ENCODE results near the gene RAB26. TPM values are rescaled to one million over a fixed set of nuclear protein-coding genes. Genes with fewer than 3 reads are reported as not detected.
"Not testable (repeated sequence)": the region's sequence is repeated elsewhere in the genome, so short reads cannot be mapped to it uniquely, and the experiment has no call there.

RAB26 gene
- total and polyA plus RNA-seq, 2 donors (not counting 1 experiment from before 2014, with no cell fraction given) = 0.43 to 2.0 TPM

DNA sequence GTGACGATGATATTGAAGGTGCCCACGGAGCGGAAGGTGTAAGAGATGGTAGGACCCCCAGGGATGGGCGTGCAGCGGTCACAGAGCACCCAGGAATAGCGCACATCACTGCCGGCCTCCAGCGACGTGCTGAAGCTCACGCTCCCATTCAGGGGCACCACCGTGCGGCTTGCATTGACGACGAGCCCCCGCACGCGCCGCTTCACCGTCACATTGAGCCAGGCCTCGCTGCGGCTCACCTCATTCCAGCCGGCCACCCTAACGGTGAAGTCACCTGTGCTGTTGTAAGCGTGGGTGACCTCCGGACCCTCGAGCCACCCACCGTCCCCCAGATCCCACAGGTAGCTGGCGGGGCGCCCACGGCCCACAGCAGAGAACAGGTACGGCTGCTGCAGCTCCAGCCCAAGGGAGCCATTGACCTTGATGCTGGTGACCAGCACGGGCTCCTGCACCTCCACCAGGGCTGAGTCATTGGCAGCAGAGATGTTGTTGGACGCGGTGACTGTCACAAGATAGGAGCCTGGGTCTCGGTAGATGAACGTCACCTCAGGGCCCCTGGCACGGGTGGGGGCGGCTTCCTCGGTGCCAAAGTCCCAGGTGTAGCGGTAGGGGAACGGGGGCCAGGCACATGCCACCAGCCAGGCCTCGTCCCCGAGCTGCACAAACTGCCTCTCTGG lies 38.0 kb upstream of the RAB26 start:
- H3K9ac ChIP-seq (ENCODE audit: insufficient read depth, low read length); H4K20me1 ChIP-seq (ENCODE audit: control insufficient read depth, extremely low read depth, insufficient read depth, low read length); H2AFZ ChIP-seq (ENCODE audit: low read length); H3K27me3 ChIP-seq (ENCODE audit: control insufficient read depth, insufficient read depth, low read length); DNase-seq (ENCODE audit: low read depth in 2 of 2); H3K9me3 ChIP-seq (ENCODE audit: control insufficient read depth, insufficient read depth, low read depth, low read length); H3K79me2 ChIP-seq (ENCODE audit: control insufficient read depth, insufficient read depth, low read length); H3K4me2 ChIP-seq (ENCODE audit: extremely low read depth, insufficient read depth, low read length); H3K4me3 ChIP-seq (replicated peaks in 1 of 4; ENCODE audit: control extremely low read depth in 1 of 4, insufficient read depth in 1 of 4, low read depth in 3 of 4, low read length in 4 of 4); H3K4me1 ChIP-seq (ENCODE audit: control insufficient read depth, extremely low read depth, insufficient read depth, low read length); H3K27ac ChIP-seq (ENCODE audit: insufficient read depth, low read length): not testable (repeated sequence)
- peaks cover 20% of the 10 kb centered on the region for H3K36me3 ChIP-seq (ENCODE audit: control insufficient read depth, insufficient read depth, low read length)

DNA sequence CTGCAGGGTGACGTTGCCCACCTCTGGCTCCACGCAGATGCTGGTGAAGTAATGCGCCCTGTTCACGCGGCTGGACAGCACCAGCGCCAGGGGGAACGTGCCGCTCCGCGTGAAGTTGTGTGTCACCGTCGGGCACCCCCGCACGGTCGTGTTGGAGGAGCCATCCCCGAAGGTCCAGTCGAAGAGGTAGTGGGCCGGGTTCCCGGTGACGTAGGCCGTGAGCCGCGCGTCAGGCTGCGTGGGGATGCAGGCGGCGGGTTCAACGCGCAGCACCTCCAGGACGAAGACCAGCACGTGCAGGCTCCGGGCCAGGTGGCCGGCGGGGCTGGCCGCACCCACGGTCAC lies 37.4 kb upstream of the RAB26 start:
- not testable (repeated sequence) for H3K27me3 ChIP-seq (ENCODE audit: control insufficient read depth, insufficient read depth, low read length); H3K4me1 ChIP-seq (ENCODE audit: control insufficient read depth, extremely low read depth, insufficient read depth, low read length); H3K79me2 ChIP-seq (ENCODE audit: control insufficient read depth, insufficient read depth, low read length); H3K4me2 ChIP-seq (ENCODE audit: extremely low read depth, insufficient read depth, low read length); H4K20me1 ChIP-seq (ENCODE audit: control insufficient read depth, extremely low read depth, insufficient read depth, low read length); H3K9me3 ChIP-seq (ENCODE audit: control insufficient read depth, insufficient read depth, low read depth, low read length); H3K4me3 ChIP-seq (replicated peaks in 1 of 4; ENCODE audit: control extremely low read depth in 1 of 4, insufficient read depth in 1 of 4, low read depth in 3 of 4, low read length in 4 of 4); H2AFZ ChIP-seq (ENCODE audit: low read length); H3K9ac ChIP-seq (ENCODE audit: insufficient read depth, low read length); H3K27ac ChIP-seq (ENCODE audit: insufficient read depth, low read length); DNase-seq (ENCODE audit: low read depth in 2 of 2)
- peaks cover 17% of the 10 kb centered on the region for H3K36me3 ChIP-seq (ENCODE audit: control insufficient read depth, insufficient read depth, low read length)

GRCh38 chr16:2111412-2112335 lies 36.8 kb upstream of the RAB26 start:
- H3K4me3 ChIP-seq (replicated peaks in 1 of 4; ENCODE audit: control extremely low read depth in 1 of 4, insufficient read depth in 1 of 4, low read depth in 3 of 4, low read length in 4 of 4); H4K20me1 ChIP-seq (ENCODE audit: control insufficient read depth, extremely low read depth, insufficient read depth, low read length); H3K9ac ChIP-seq (ENCODE audit: insufficient read depth, low read length); H3K27me3 ChIP-seq (ENCODE audit: control insufficient read depth, insufficient read depth, low read length); H3K27ac ChIP-seq (ENCODE audit: insufficient read depth, low read length); H3K4me1 ChIP-seq (ENCODE audit: control insufficient read depth, extremely low read depth, insufficient read depth, low read length); DNase-seq (ENCODE audit: low read depth in 2 of 2); H2AFZ ChIP-seq (ENCODE audit: low read length); H3K79me2 ChIP-seq (ENCODE audit: control insufficient read depth, insufficient read depth, low read length); H3K9me3 ChIP-seq (ENCODE audit: control insufficient read depth, insufficient read depth, low read depth, low read length); H3K4me2 ChIP-seq (ENCODE audit: extremely low read depth, insufficient read depth, low read length): not testable (repeated sequence)
- H3K36me3 ChIP-seq (ENCODE audit: control insufficient read depth, insufficient read depth, low read length) = peaks cover 17% of the 10 kb centered on the region

- H3K9me3 ChIP-seq (ENCODE audit: control insufficient read depth, insufficient read depth, low read depth, low read length); H3K4me2 ChIP-seq (ENCODE audit: extremely low read depth, insufficient read depth, low read length); H3K4me1 ChIP-seq (ENCODE audit: control insufficient read depth, extremely low read depth, insufficient read depth, low read length); H3K9ac ChIP-seq (ENCODE audit: insufficient read depth, low read length); H2AFZ ChIP-seq (ENCODE audit: low read length); H3K4me3 ChIP-seq (replicated peaks in 1 of 4; ENCODE audit: control extremely low read depth in 1 of 4, insufficient read depth in 1 of 4, low read depth in 3 of 4, low read length in 4 of 4); DNase-seq (ENCODE audit: low read depth in 2 of 2); H3K27me3 ChIP-seq (ENCODE audit: control insufficient read depth, insufficient read depth, low read length); H3K27ac ChIP-seq (ENCODE audit: insufficient read depth, low read length); H3K79me2 ChIP-seq (ENCODE audit: control insufficient read depth, insufficient read depth, low read length); H4K20me1 ChIP-seq (ENCODE audit: control insufficient read depth, extremely low read depth, insufficient read depth, low read length): not testable (repeated sequence)
- peaks cover 17% of the 10 kb centered on the region for H3K36me3 ChIP-seq (ENCODE audit: control insufficient read depth, insufficient read depth, low read length)
Observed at GRCh38 chr16:2112539-2113106, 35.8 kb upstream of the RAB26 start.

DNA sequence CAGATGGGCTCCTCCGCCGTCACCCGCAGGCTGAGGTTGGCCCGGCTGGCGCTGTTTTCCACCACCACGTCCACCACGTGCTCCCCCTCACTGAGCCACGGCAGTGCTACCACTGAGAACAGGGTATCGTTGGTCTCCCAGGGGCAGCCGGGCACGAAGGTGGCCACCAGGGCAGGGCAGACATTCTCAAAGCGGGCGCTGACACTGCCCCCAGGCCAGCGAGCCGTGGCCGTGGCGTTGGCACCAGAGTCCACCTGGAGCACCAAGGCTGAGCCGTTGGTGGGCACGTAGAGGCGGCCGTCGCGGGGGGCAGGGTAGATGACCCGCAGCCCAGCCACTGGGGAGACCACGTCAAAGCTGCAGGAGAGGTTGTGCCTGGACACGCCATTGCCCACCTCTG lies 34.2 kb upstream of the RAB26 start:
- not testable (repeated sequence) for H2AFZ ChIP-seq (ENCODE audit: low read length); H3K79me2 ChIP-seq (ENCODE audit: control insufficient read depth, insufficient read depth, low read length); H4K20me1 ChIP-seq (ENCODE audit: control insufficient read depth, extremely low read depth, insufficient read depth, low read length); H3K4me3 ChIP-seq (replicated peaks in 1 of 4; ENCODE audit: control extremely low read depth in 1 of 4, insufficient read depth in 1 of 4, low read depth in 3 of 4, low read length in 4 of 4); H3K4me1 ChIP-seq (ENCODE audit: control insufficient read depth, extremely low read depth, insufficient read depth, low read length); H3K4me2 ChIP-seq (ENCODE audit: extremely low read depth, insufficient read depth, low read length); H3K9ac ChIP-seq (ENCODE audit: insufficient read depth, low read length); H3K27ac ChIP-seq (ENCODE audit: insufficient read depth, low read length); H3K9me3 ChIP-seq (ENCODE audit: control insufficient read depth, insufficient read depth, low read depth, low read length); H3K27me3 ChIP-seq (ENCODE audit: control insufficient read depth, insufficient read depth, low read length); DNase-seq (ENCODE audit: low read depth in 2 of 2)
- peaks cover 10% of the 10 kb centered on the region for H3K36me3 ChIP-seq (ENCODE audit: control insufficient read depth, insufficient read depth, low read length)

- H3K9me3 ChIP-seq (ENCODE audit: control insufficient read depth, insufficient read depth, low read depth, low read length); H3K27ac ChIP-seq (ENCODE audit: insufficient read depth, low read length); H3K27me3 ChIP-seq (ENCODE audit: control insufficient read depth, insufficient read depth, low read length); DNase-seq (ENCODE audit: low read depth in 2 of 2); H3K4me3 ChIP-seq (replicated peaks in 1 of 4; ENCODE audit: control extremely low read depth in 1 of 4, insufficient read depth in 1 of 4, low read depth in 3 of 4, low read length in 4 of 4); H3K4me1 ChIP-seq (ENCODE audit: control insufficient read depth, extremely low read depth, insufficient read depth, low read length); H3K9ac ChIP-seq (ENCODE audit: insufficient read depth, low read length); H3K36me3 ChIP-seq (ENCODE audit: control insufficient read depth, insufficient read depth, low read length); H2AFZ ChIP-seq (ENCODE audit: low read length); H3K4me2 ChIP-seq (ENCODE audit: extremely low read depth, insufficient read depth, low read length); H3K79me2 ChIP-seq (ENCODE audit: control insufficient read depth, insufficient read depth, low read length); H4K20me1 ChIP-seq (ENCODE audit: control insufficient read depth, extremely low read depth, insufficient read depth, low read length): not testable (repeated sequence)
Observed at GRCh38 chr16:2114885-2115590, 33.4 kb upstream of the RAB26 start.
